Stomach (tissue), 4 donors: Measurements from ENCODE around the gene CTDSPL.

Experiments used
- CTCF ChIP-seq, 7 experiments: fragments of 450-650 bp in 4 of 7; fragments of 200-600 bp in 3 of 7; sonication (generic) in 3 of 7; IDR thresholded peaks; one replicate each; pipeline ENCODE4 v1.5.1; 2016 to 2019; ENCODE audit warnings: antibody characterized with exemption in 7 of 7, control low read depth in 2 of 7, mild to moderate bottlenecking in 1 of 7
- POLR2AphosphoS5 ChIP-seq, 3 donors: sonication (generic); formaldehyde crosslinking; IDR thresholded peaks; one replicate each; pipeline ENCODE4 v1.6.1; 2016; ENCODE audit warnings: antibody characterized with exemption in 3 of 3

- TF ChIP-seq CTCF (IDR thresholded peaks at IDR 0.05): no peak
- no peak for TF ChIP-seq POLR2AphosphoS5 (IDR thresholded peaks at IDR 0.05)
Observed at GRCh38 chr3:37925157-37925556, 63.5 kb downstream of the CTDSPL start.
